CD4-positive, alpha-beta T cell treated with Interleukin-15 for 4 hours (primary cell): ENCODE measurements around the gene SOBP.

ENCODE experiments used
- DNase-seq: peaks from one replicate; pipeline ENCODE4 v3.0.0-alpha.2; 2020; ENCODE audit warnings: low spot score

SOBP gene

DNA sequence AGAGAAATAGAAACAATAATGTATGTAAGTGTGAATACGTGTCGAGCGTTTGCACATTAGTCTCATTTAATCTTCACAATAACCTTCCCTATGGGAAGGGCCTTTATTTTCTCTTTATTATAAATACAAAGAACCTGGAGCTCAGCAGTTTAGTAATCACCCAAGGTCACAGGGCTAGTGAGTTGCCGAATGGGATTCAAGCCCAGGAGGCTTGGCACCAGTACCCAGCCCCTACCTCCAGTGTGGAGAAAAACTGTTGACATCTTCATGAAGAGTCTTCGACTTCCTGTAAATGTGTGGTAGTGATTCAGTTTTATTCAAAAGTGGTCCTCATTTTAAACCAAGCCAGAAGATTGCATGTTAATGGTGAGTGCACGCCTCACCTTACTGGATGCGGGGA is 171.4 kb downstream of the SOBP start:
- DNase-seq, result no peak

DNA sequence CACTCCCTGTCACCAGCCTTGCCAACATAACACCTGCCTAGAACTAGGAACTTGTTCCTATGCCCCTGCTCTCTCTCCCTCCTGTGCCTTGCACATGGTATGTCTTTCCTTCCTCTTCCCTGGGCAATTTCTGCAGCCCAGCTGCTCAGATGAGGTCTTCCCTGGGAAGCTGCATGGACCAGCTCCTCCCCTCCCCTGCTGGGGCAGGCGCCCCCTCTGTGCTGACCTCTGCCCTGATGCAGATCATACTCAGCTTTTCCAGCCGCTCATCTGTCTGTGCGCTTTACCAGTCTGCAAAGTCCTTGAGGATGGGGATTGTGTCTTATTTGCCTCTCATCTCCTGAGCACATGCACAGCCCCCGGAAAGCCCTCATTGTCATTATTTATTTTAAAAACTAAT is 172.4 kb downstream of the SOBP start:
- DNase-seq, result no peak

DNA sequence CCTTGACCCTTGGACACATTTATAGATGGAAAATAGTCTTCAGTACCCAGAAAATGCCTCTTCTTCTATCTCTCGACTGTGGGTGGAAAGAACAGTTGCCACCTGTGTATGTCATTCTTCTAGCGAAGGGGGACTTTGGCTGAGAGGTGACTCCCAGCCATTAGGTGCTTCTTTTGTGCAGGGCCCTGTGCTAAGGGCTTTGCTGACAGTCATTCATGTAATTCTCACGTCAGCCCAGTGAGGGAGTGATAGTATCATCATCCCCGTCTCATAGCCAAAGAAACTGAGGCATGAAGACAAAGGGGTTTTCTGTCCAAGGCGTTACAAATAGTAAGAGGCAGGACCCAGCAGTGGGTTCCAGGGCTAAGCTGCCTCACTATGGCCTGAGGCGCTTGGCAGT is 173.4 kb downstream of the SOBP start:
- no peak for DNase-seq

DNA sequence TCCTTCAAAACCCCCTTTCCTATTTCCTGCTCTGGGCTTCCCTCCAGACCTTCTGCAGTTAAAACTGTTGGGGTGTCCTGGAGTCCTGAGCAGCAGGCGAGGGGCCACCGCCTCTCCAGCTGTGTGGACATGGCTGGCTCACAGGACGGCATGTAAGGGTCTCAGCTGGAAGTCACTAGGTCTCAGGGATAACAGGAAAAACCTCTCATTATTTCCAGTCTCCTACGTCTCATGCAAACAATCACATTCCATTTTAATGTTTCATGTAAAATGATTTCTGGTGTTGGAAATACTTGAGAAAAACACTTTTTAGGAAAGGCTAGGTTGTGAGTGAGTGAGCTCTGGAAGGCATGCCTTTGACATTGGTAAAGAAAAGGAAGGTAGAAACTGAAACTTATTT is 175.5 kb downstream of the SOBP start:
- no peak for DNase-seq

DNA sequence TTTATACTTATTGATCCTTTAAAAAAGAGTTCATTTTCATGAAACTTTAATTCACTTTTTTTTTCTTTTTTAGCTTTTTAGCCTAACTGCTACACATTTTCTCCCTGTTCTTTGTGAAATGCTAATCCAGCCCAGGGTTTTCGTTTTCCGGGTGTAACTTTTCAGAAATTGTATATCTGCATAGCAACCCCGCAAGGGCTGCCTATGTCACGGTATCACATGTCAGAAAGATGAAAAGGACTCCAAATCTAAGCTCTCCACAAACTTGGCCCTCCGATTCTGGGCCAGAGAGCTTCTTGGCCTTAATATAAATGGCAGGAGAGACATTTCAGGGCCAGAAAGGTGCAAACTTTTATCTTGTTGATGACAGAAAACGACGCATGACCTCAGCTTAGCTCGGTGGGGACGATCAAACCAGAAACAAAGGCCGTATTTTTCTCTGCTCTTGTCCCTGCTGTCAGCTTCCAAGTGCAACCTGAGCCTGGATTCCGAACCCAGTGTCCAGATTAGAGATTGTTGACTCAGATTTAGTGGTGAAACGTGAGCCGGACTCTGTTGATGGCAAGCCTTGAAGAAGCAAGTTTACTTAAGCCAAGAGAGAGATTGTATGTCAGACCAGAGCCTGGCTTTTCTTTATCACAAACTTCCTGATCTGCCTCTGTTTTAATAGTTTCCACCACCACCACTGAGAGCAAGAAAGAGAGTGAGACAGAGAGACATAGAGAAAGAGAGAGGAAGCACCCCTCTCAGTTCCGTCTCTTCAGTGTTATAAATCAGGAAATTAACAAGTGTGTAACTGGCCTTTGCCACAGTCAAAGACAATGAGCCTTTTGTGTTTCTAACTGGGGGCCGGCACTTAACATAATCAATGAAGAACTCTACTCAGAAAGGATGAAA is 176.4 kb downstream of the SOBP start:
- DNase-seq, result no peak

DNA sequence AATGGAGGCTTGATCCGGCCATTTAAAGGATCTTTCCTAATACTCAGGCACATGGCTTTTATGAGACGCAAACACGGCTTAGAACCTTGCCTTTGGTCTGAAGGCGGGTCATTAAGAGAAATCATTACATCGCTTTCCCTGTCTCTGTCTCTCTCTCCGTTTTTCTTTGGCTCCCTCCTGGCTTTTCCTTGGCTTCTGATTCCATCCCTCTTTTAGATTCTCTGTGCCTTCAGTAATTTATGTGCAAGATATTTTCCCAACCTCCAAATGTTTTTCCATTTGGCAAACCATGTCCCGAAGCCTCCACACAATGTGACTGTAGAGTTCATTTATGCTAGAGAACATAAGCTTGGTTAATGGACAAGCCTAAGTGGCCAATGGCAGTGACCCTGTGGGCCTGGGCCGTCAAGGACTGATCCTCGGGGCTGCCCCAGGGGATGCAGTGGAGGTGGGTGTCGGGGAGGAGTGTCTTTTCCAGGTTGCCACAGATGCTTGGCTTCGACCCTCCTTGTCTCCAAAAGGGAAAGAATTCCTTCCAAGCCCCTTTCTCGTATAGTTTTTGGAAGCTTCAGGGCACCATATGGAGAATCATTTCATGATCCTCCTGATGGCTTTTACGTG is 177.2 kb downstream of the SOBP start:
- DNase-seq, result no peak

DNA sequence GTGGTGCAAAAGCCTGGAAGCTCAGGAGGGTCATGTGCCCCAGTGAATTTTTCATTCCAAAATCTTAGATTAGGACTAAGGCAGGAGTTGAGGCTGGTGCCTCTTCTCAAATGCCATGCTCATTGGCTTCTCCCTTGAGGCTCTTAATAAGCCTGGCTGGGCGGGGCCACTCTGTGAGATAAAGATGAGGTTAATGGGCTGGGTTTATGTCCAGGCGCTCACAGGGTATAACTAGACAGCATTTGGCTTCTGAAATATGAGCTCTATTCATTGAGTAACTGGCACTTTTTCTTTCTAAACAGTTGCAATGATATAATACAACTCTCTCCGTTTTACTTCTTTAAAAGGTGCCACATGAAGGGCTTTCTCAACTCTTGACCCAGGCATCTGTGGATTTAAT is 177.9 kb downstream of the SOBP start:
- DNase-seq, result no peak

DNA sequence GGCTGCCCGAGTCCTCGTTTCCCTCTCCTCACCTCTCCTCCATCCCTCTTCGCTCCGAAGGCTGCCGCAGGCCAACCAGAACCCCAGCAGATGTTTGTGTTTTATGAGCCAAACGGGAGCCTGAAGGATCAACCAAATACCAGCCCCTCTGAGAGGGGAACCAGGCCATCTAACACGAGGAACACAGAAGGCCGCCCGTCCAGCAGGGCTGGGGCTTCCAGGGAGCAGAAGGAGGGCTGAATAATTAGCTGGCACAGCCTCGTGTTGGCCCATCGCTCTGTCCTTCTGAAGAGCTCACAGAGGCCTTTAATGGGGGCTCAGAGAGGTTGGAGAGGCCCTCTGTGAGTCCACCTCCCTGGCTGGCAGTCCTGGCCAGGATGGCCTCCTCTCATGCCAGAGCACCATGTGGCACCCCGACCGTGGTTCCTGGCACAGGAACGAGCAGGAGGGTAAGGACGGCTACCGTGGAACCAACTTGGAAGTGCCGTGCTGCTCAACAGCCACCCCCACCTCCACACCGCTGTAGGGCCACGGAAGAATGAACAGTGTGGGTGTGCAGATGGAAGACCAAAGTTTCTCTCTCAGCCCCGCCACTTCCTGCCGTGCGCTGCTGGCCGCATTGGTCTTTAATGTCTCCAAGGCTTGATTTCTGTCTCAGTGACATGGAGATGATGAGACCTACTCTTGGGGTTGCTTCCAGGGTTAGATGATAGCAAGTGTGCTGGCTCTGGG is 179.0 kb downstream of the SOBP start:
- DNase-seq, result no peak

DNA sequence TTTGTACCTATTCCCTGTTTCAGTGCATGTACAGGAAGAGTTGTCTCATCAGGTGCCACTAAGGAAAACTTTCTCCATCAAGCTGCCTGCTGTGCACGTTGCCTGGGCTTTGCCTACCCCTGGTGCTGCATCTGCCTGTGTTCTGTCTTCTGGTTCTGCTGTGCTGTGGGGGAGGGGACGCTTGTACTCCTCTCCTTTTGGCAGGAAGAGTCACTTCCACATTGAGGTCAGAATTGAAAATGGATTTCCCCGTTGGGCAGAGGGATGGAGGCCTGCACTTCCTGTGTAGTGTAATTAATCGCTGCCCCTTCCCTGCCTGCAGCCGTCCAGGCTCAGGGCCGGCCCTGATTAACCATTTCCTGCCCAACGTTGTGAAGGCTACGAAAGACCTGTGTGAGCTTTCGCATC is 180.9 kb downstream of the SOBP start:
- peak; percentile 20 for DNase-seq

DNA sequence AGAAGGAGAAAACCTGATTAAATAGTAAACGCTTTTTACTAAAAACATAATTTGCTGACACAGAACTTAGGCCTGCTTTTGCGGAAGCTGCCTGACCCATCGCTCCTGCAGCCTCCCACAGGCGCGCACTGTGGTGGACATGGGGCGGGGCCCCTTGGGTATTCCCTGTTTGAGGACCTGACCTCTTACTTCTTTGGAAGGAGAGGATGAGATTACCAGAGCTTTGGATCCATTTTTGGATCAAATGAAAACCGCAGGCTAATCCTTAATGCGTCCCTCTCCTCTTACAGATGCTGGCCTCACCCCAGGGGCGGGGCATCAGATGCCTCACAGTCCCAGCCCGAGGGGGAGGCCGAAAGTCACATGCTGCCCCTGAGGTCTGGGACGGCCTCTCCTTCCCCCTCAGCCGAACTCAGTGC is 183.2 kb downstream of the SOBP start:
- DNase-seq, result no peak

DNA sequence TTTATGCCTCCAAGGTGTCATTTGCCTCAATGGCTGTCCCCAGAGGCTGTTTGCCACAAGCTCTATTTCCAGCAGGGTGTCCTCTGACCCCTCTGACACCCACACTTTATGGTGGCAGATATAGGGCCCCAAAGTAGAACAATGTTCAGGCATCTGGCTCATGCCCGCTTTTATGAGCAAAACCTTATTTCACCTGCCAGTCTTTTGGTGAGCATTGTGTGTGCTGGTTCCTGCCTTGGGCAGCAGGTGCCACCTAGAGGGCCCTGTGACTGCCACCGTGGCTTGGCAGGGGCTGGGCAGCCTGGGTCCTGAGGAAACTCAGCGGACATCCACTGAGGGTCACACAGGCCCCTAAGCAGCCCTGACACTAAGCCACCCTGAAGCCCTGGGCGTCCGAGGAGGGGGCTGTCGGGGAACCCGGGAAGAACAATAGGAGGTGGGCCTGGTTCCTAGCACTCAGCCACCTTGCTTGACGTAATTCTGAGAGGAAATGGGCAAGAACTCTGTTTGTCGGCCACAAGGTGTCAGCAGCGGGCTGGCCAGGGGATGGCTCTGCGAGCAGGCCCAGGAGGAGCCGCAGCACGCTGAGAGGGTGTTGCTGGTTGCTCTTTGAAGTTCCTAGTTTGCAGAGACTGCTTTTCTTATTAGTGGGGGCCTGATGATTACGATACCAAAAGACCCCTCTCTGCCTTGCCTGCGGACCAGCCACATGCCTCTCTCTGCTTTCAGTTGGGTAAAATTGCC is 185.2 kb downstream of the SOBP start:
- peak; percentile 88 for DNase-seq

DNA sequence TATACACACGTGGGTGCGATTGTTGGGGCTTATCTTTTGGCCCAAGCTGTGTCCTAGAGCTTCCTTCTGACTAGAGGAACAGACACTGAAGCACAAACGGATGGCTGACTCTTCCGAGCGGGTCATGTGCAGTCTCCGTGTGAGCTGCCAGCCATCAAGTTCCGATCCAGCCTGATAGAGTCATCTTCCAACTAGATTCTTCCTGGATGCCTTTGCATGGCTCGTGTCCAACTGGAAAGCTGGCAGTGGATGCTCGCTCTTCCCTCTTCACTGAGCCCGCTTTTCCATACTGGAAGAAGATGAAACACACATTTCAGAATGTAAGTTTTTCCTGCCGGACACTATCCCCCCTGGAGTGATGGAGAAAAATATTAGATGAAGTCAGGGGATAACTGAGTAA is 186.1 kb downstream of the SOBP start:
- DNase-seq, result no peak

DNA sequence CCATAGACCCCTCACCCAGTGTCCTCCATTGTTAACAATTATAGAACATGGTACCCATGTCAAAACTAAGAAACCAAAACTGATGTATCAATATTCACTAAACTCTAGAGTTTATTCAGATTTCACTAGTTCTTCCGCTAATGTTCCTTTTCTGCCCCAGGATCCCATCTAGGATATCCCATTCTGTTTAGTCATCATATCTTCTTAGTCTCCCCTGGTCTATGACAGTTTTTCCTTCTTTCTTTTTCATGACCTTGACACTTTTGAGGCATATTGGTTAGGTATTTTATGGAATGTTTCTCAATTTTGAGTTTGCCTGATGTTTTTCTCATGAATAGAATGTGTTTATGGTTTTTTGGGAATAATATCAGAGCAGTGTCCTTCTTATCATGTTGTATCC is 187.5 kb downstream of the SOBP start:
- no peak for DNase-seq

DNA sequence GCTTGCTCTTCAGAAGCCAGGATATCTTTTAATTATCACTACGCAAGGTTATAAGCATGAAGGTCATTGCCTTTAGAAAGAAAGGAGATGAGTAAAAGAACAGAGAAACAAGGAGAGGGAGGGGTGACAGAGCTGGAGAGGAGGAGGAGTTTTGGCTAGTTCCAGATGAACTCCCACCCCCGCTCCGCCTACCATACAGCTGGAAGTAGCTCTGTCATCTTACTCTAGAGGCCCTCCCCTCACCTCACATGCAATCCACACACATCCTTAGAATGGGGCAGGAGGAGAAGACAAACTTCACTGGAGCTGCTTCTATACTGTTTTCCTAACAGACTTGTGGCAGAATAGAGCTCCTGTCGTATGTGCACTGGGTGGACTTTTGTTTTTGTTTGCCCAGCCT is 189.5 kb downstream of the SOBP start:
- no peak for DNase-seq

DNA sequence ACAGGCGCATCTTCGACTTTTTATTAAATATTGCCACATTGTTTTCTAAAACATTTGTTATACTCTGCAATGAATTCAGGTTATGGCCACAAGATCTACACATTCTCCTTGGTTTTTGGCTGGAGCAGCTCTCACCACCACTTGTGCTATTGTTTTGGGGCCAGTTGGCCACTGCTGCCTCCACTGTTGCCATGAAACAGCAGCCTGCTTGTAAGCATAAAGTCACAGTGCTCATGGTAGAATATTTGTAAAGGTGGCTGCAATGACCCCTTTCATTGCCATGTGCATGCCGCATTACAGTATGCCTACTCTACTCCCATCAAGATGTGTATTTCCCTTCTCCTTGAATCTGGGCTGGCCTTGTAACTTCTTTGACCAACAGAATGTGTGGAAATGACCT is 192.8 kb downstream of the SOBP start:
- DNase-seq, result no peak

DNA sequence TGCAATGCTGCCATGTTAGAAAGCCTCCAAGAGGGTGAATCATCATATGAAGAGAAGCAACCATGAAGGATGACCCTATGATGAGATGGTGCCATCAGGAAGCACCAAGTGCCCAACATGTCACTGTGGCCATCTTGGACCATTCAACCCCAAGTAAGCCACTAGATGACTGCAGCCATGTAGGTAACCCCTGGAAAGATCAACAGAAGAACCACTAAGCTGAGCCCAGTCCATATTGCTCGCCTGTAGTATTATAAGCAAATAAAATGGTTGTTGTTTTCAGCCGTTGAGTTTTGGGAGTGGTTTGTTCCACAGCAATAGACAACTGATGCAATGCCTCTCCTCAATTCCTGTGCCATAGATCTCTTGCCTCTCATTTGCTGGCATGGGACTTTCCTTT is 193.3 kb downstream of the SOBP start:
- DNase-seq, result no peak

DNA sequence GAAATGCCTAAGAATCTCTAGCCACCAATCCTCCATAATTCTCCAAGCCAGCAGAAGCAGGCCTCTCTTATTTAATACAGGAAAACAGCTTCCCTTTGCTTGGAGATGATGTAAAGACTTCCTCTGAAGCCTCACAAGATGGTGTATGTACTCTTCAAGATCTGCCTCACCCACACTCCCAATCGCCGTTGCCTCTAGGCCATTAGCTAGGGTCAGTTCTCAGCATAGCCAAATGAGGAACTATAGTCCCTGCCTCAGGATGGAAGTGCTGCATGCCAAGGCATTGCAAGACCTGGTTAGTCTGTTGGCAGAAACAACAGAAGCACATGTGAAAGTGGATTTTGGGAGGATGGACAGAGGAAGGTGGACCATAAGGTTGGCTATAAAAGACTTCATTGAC is 195.1 kb downstream of the SOBP start:
- no peak for DNase-seq

DNA sequence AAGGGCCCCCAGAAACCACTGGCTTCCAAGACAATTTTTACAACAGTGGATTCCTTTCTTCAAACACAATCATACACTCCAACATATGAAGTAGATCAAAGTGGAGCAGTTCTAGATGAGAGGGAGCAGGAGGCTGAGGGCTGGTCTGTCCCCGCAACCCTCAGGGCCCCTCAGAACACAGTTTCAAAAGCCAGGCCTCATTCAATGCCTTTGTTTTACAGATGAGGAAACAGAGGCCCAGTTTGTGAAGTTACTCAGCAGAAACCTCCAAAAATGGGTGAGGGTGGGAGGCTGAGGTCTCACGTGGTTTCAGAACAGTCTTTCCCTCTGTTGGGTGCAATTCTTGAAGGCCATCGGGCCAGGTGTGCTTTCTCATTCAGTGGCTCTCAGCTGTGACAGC is 199.3 kb downstream of the SOBP start:
- DNase-seq, result no peak

DNA sequence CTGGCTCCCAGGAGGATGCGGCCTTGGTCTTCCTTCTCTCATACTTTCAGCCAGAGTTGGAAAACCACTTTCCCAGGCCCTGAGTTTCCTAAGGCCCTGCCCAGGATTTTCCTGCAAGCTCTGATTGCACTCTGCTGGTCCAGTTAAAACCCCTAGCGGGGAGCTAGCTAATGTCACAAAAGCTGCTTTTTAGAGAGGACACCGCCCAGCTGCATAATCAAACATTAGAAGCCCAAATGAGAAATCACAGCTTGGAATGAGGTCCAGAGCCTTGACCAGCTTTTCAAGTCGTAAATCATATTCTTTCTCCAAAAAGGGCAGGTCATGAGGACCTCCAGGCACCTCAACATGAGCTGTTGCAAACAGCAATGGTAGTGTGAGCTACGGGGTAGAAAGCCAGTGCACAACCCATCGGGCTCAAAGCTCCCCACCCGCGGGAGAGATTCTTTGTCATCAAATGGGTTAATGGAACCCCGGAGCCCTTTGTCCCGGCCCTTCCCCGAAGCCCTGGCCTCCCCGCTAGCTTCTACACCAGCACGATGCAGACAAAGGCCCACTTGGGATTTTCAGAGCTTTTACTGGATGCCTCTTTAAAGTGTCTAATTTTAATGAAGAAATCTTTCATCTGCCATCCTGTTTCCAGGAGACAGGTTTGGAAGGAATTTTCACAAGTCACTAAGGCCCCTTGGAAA is 200.2 kb downstream of the SOBP start:
- no peak for DNase-seq

DNA sequence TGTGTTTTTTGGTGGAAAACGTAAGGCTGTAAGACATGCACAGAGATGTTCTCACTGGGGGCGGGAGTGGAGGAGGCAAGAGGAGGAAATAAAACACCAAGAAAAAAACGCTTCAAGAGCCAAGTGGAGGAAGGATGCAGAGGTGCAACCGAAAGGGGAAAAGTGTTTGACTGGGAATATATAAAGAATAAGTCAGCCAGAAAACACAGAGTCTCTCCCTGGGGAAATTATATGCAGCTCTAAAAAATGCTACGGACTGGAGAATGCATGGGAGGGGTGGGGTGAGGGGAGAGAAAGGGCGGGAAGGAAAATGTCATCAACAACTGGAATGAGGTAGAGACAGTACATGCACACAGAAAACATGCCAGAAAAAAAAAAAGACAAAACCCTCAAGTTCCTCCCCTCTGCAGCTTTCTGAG is 200.7 kb downstream of the SOBP start:
- no peak for DNase-seq

DNA sequence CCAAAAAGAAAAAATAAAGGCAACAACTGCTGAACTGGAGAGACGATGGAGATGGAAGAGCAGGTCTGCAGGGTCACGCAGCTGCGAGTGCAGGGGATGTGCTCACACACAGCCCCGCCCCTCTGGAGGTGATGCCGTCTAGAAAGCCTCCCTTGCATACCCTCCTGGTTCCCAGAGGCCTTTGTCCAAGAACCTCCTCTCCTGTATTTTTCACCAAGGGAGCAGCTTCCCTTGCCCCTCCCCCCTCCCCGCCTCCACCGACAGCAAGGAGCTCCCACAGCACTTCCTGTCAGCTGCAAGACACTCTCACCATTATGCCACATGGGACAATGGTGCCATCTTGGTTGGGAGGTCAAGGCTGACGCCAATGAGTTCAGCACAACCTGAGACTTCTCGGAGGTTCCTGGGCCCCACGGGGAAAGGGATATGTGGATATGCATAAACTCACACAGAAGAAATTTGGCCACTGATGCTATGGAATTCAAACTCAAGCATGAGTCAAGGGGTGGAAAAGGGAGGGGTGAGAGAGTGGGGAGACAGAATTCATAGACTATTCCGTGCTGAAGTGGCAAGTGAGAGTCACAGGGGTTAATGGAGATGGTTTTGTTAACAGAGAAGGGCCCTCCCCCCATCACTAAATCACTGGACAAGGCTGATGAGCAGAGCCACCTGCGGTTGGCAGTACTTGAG is 201.3 kb downstream of the SOBP start:
- no peak for DNase-seq
